Sigmoid colon (tissue), 4 donors: ENCODE data around the gene MARCHF6.
"Not testable (repeated sequence)": the region's sequence is repeated elsewhere in the genome, so short reads cannot be mapped to it uniquely, and the experiment has no call there.

Source experiments
- EP300 ChIP-seq, 4 donors: sonication (generic); formaldehyde crosslinking; IDR thresholded peaks; one replicate each; pipeline ENCODE4 v1.6.1; 2017; ENCODE audit warnings: antibody characterized with exemption in 4 of 4
- POLR2A ChIP-seq, 2 donors: fragments of 450-650 bp; IDR thresholded peaks; one replicate each; pipeline ENCODE4 v1.6.1; 2016; ENCODE audit warnings: antibody characterized with exemption in 2 of 2, mild to moderate bottlenecking in 2 of 2, moderate library complexity in 2 of 2
- TF ChIP-seq, protein P1 (sequence below), 4 experiments: fragments of 450-650 bp in 3 of 4; fragments of 200-600 bp in 1 of 4; IDR thresholded peaks; one replicate each; pipeline ENCODE4 v1.5.1; 2016 to 2019; ENCODE audit warnings: antibody characterized with exemption in 4 of 4, mild to moderate bottlenecking in 3 of 4, moderate library complexity in 2 of 4

DNA sequence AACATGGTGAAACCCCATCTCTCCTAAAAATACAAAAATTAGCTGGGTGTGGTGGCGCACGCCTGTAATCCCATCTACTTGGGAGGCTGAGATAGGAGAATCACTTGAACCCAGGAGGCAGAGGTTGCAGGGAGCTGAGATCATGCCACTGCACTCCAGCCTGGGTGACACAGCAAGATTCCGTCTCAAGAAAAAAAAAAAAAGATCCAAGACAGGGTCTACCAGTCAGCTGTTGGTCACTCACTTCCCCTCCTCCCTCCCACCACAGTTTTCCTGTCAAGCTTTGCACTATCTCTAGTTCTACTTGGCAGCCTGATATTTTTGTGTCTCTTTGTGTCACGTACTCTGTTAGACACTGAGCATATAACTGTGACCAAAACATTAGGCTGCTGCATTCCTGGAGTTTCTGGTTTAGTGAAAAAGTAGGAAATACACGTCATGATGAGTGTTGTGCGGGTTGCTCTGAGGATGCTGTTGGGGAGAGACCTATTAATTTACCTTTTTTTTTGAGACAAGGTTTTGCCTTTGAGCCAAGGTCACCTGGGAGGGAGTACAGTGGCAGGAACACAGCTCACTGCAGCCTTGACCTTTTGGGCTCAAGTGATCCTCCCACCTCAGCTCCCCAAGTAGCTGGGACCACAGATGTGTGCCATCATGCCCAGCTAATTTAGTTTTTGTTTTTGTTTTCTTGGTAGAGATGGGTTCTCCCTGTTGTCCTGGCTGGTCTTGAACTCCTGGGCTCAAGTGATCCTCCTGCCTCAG is 39.3 kb downstream of the MARCHF6 start:
- TF ChIP-seq, protein P1, sequence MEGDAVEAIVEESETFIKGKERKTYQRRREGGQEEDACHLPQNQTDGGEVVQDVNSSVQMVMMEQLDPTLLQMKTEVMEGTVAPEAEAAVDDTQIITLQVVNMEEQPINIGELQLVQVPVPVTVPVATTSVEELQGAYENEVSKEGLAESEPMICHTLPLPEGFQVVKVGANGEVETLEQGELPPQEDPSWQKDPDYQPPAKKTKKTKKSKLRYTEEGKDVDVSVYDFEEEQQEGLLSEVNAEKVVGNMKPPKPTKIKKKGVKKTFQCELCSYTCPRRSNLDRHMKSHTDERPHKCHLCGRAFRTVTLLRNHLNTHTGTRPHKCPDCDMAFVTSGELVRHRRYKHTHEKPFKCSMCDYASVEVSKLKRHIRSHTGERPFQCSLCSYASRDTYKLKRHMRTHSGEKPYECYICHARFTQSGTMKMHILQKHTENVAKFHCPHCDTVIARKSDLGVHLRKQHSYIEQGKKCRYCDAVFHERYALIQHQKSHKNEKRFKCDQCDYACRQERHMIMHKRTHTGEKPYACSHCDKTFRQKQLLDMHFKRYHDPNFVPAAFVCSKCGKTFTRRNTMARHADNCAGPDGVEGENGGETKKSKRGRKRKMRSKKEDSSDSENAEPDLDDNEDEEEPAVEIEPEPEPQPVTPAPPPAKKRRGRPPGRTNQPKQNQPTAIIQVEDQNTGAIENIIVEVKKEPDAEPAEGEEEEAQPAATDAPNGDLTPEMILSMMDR (IDR thresholded peaks at IDR 0.05): not testable (repeated sequence)
- not testable (repeated sequence) for TF ChIP-seq POLR2A, EP300 (IDR thresholded peaks at IDR 0.05)
